ENCODE results near the gene LRIG3.
"Not testable (repeated sequence)": the region's sequence is repeated elsewhere in the genome, so short reads cannot be mapped to it uniquely, and the experiment has no call there.

LRIG3 gene

GRCh38 chr12:58905422-58905821 is 14.9 kb downstream of the LRIG3 start:
- DNase-seq (ENCODE audit: low read depth in 2 of 2, low spot score in 1 of 2) = no peak

DNA sequence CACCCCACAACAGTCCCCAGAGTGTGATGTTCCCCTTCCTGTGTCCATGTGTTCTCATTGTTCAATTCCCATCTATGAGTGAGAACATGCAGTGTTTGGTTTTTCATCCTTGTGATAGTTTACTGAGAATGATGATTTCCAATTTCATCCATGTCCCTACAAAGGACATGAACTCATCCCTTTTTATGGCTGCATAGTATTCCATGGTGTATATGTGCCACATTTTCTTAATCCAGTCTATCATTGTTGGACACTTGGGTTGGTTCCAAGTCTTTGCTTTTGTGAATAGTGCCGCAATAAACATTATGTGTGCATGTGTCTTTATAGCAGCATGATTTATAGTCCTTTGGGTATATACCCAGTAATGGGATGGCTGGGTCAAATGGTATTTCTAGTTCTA is 17.6 kb downstream of the LRIG3 start:
- not testable (repeated sequence) for DNase-seq (ENCODE audit: low read depth in 2 of 2, low spot score in 1 of 2)

DNA sequence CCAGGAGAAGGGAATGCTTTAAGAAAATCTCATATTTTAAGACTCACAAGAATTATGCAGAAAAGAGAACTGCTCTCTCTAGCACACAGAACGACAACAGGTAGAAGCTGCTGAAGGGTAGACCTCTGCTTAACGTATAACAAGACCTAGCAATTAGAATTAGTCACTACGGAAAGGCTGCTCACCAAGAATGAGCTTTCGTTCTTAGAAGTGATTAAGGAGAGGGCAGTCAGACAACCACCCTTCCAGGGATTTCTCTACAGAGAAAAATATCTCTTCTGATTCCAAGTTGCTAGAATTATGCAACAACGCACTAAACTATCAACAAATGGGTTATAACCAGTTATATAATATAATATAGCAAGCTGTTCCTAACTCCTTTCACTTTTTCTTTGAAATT is 18.6 kb downstream of the LRIG3 start:
- no peak for DNase-seq (ENCODE audit: low read depth in 2 of 2, low spot score in 1 of 2)

- no peak for DNase-seq (ENCODE audit: low read depth in 2 of 2, low spot score in 1 of 2)
Observed at GRCh38 chr12:58897969-58898368, 22.3 kb downstream of the LRIG3 start.

DNA sequence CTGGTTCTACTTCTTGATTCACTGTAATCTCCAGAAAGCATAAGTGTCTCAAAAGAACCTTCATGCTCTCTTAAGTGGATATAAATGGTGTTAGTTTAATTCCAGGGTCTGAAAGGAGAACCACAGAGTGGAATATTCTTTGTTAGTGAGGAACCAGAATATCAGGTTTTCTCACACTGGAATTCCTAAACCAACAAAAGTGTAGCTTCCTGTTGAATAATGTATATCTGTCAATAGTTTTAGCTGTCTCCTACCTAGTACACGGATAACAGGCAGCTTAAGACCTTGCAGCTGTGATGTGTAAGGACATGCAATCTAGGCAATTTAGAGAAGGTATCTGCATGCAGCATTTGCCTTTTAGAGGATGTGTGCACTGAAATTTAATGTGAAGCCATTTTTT is 24.0 kb downstream of the LRIG3 start:
- DNase-seq (ENCODE audit: low read depth in 2 of 2, low spot score in 1 of 2) = no peak

- DNase-seq (ENCODE audit: low read depth in 2 of 2, low spot score in 1 of 2) = no peak
Observed at GRCh38 chr12:58895053-58895452, 25.3 kb downstream of the LRIG3 start.

DNA sequence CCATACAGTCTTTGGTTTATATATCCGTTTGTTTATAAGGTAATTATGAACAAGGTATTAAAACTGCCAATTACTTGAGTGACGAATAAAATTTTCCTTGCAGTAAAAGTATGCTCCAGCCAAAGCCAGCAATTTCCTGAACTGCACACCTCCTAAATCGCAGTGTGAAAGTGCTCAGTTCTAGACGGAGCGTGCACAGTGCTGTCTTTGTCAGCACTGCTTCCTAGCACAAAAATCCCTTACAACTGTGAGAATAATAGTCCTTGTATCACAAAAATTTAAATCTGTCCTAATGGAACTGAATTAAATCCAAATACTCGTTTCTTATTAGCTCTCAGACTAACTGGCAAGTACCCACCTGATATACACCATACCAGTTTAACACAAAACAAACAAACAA is 26.3 kb downstream of the LRIG3 start:
- DNase-seq (ENCODE audit: low read depth in 2 of 2, low spot score in 1 of 2) = no peak

- no peak for DNase-seq (ENCODE audit: low read depth in 2 of 2, low spot score in 1 of 2)
Observed at GRCh38 chr12:58893495-58893894, 26.8 kb downstream of the LRIG3 start.

DNA sequence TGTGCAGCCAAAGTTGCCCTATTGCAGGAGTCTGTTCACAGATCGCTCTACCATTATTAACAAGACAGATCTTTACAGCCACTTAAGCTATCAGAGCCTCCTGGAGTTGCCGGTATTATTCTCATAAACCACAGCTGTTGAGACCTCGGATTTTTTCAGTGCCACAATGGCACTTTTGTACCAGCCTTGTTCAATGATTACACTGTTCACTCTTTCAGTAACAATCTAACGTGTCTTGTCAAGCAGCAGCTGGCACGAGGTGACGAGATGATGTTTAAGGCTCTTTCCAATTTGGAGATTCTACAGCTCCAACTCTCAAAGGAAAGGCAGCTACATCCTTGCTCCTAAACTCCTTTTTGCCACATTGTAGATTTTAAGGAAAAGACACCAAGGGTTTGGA is 30.7 kb downstream of the LRIG3 start:
- DNase-seq (ENCODE audit: low read depth in 2 of 2, low spot score in 1 of 2) = no peak

DNA sequence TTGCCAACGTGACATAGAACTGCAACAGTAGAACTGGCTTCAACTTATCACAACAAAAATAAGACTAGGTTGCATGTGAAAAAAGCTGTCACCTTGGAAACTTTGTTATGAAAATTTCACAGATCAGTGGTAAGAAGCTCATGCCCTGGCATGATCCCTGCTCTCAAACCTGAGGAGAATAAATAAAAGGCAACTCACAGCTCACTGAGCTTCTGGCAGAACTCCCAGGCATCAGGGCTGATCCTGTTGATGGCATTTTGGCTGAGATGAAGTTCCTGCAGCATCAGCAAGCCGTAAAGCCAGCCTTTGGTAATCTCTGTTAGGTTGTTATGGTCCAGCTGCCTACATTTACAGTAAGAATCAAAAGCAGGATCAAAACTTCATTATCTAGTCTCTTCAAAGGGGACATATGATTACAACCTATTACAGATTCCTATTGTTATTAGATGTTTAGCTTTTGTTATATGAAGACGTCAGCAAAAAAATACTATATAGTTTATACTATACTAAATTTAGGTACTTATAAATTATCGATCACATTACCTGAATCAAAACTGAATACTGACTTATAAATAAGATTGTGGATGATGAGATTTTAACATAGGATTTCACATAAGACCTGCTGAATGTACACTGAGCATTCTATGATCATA is 32.0 kb downstream of the LRIG3 start:
- DNase-seq (ENCODE audit: low read depth in 2 of 2, low spot score in 1 of 2) = no peak

DNA sequence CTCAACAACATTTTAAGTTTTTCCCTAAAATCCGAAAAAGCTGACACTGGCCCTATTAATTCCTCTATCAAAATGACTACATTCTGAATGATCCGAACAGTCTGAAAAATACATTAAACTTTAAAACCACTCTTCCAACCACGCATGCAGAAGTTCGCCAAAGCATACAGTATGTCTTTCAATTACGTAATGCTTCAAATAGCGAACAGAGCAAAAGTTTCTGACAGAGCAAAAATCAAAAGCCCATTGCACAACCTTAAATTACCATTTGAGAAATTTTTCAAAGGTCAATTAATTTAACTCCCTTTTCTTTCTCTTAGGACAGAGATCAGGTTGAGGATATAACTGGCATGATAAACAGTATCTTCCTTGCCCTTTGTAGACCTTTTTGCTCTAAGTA is 33.2 kb downstream of the LRIG3 start:
- DNase-seq (ENCODE audit: low read depth in 2 of 2, low spot score in 1 of 2) = no peak

- DNase-seq (ENCODE audit: low read depth in 2 of 2, low spot score in 1 of 2) = no peak
Observed at GRCh38 chr12:58886474-58886873, 33.8 kb downstream of the LRIG3 start.

GRCh38 chr12:58884916-58885315 is 35.4 kb downstream of the LRIG3 start:
- DNase-seq (ENCODE audit: low read depth in 2 of 2, low spot score in 1 of 2) = no peak

- DNase-seq (ENCODE audit: low read depth in 2 of 2, low spot score in 1 of 2) = no peak
Observed at GRCh38 chr12:58883576-58884334, 36.5 kb downstream of the LRIG3 start.

GRCh38 chr12:58882826-58883225 is 37.5 kb downstream of the LRIG3 start:
- no peak for DNase-seq (ENCODE audit: low read depth in 2 of 2, low spot score in 1 of 2)

DNA sequence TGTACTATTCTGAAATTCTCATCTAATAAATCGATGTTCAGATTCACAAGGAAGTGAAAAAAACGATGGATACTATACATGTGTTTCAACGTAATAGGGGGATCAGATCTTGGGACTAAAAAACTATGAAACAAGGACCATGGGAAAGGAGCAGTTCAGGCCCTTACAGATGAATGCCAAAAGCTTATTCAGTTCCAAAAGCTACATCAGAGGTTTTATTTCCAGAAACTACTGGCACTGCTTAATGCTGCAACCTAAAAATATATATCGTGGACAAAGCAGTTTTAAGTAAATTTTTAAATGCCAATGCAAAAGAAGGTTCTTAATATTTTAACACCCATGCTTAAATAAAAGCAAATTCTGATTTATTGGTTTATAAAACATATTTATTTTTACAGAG is 38.5 kb downstream of the LRIG3 start:
- no peak for DNase-seq (ENCODE audit: low read depth in 2 of 2, low spot score in 1 of 2)

GRCh38 chr12:58880639-58881038 is 39.7 kb downstream of the LRIG3 start:
- no peak for DNase-seq (ENCODE audit: low read depth in 2 of 2, low spot score in 1 of 2)

- no peak for DNase-seq (ENCODE audit: low read depth in 2 of 2, low spot score in 1 of 2)
Observed at GRCh38 chr12:58877243-58877743, 43.0 kb downstream of the LRIG3 start.

DNA sequence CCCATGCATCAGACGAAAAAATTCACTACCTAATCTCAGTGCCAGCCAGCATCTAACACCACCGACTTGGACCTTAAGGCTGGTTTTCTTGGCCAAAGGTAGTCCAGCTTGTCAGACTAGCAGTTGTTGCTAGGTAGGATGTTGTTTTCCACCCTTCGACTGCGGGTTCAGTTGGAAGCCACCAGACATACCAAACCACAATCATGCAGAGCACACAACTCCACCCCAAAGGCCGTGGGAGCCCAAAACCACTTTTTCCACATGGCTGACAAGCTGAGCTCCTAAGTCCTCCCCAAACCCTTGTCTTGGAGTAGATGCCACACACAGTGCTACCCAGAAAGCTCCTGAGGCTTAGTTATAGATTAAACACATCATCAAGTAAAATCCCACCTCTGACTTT is 46.8 kb downstream of the LRIG3 start:
- DNase-seq (ENCODE audit: low read depth in 2 of 2, low spot score in 1 of 2) = no peak

- DNase-seq (ENCODE audit: low read depth in 2 of 2, low spot score in 1 of 2) = no peak
Observed at GRCh38 chr12:58871556-58871955, 48.7 kb downstream of the LRIG3 start.

DNA sequence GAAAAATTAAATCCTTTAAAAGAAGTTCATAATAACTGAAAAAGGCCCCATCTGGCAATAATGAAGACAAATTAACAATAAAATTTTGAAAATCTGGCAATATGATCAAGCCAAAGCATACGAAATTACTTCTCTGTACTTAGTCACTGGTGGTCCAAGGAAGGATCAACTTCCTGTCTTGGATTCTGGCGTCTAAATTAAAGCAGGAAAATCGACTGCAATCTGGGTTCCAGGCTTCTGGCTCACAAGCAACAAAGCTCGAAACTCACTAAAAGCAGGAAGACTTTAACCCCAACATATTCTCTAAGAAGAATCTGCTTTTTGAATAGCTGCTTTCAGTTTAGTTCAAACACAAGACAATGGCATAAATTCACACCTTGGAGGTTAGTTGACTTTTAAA is 49.7 kb downstream of the LRIG3 start:
- DNase-seq (ENCODE audit: low read depth in 2 of 2, low spot score in 1 of 2) = no peak

- DNase-seq (ENCODE audit: low read depth in 2 of 2, low spot score in 1 of 2) = no peak
Observed at GRCh38 chr12:58860788-58861240, 59.5 kb downstream of the LRIG3 start.
